AML-193 (cell line): ENCODE data around the gene GMPPA.
A peak's percentile ranks its signal among the peaks of the same experiment; 100 is the strongest.

Experiments
- DNase-seq, 2 experiments: peaks; one replicate each; lab custom pipeline; 2025; lab: John Stamatoyannopoulos, UW

GMPPA gene

DNA sequence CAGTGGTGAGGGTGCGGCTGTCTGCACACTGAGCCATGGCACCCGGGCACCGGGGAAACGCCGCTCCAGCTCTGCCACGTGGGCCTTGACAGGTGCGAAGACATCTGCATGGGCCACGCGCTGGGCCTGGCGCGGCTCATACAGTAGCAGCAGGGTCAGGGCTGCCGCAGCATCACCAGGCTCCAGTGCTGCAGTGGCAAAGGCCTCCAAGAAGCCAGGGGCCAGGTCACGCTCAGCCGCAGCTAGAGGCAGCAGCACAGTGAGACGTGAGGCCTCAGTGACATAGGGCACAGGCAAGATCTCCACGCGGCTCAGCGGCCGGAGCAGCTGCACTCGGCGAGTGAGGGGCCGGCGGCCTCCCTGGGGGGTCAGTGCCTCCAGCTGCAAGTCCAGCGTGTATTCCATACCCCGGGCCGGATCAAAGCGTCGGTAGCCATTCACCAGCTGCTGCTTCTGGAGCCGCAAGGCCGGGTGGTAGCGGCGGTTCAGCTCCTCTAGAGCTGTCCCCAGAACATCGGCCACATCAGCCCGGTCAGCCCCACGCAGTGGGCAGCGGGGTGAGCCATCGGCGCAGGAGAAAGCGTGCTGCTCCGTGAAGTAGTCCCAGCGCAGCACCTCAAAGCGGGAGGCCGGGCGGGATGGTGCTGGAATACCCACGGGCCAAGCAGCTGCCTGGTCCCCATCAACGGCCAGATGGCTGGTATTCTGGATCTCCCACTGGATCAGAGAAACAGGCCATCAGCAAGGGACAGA is 41.4 kb downstream of the GMPPA start:
- DNase-seq = no peak

GRCh38 chr2:219540784-219541504 is 42.3 kb downstream of the GMPPA start:
- no peak for DNase-seq

DNA sequence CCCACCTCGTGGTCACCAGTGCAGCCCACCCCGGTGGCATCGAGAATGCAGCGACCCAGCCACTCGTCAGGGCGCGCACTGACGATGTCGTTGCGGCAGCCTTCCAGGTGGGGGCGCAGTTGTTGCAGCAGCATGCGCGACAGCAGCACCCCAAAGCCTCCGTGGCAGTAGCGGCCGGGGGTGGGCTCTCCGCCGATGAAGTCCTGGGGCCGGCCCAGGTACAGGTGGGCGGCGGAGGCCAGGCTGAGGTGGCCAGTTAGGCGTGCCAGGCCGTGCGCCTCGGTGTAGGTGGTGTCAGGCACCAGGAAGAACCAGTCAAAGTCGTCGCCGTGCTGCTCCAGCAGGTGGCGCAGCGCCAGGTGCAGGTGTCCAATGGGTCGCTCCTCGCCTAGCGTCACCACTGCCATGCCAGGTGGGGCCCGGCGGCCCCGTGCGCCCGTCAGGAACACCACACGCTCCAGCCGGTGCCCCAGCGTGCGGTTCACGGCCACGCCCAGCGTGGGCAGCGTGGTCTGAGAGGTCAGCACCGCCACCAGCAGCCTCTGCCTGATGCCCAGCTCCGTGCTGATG is 43.0 kb downstream of the GMPPA start:
- peak; percentile 51 to 54 for DNase-seq

DNA sequence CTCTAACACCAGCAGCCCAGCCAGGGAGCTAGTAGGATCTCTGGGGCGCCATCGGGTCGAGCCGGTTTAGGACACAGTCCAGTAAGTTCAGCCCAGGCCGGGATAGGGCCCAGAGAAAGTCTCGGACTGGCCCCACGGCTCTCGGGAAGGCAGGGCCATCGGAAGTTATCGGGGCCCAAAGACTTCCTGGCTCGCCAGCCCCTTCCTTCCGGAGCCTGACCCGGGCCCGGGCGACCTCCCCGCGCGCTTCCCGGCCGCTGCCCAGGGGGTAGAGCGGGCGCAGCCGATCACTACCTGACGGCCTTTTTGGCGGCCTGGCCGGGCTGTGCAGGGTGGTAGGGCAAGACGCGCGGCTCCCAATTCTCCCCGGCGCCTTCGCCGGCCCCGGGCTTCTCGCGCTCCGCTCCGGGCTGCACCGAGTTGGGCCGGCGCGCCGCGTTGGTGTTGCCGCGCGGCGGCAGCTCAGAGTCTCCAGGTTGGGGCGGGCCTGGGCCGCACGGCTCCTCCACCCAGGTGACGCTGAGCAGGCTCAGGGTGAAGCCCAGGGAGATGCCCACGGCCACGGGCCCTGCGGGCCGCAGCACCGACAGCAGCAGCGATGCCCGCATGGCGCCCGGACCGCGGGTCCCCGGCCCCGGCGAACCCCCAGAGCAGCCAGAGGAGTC is 44.4 kb downstream of the GMPPA start:
- no peak for DNase-seq

GRCh38 chr2:219543596-219544358 is 45.1 kb downstream of the GMPPA start, which contains the start of the genes CHPF and TMEM198:
CHPF (minus strand) TSS chr2:219543809; CDS start chr2:219543538, 271 bp downstream.
TMEM198 (plus strand) TSS chr2:219544028; CDS start chr2:219544728, 700 bp downstream.
- DNase-seq = peak; percentile 19 to 43

GRCh38 chr2:219544567-219544966 is 45.9 kb downstream of the GMPPA start:
- no peak for DNase-seq

- no peak for DNase-seq
Measured at GRCh38 chr2:219545295-219545942, 46.7 kb downstream of the GMPPA start.

DNA sequence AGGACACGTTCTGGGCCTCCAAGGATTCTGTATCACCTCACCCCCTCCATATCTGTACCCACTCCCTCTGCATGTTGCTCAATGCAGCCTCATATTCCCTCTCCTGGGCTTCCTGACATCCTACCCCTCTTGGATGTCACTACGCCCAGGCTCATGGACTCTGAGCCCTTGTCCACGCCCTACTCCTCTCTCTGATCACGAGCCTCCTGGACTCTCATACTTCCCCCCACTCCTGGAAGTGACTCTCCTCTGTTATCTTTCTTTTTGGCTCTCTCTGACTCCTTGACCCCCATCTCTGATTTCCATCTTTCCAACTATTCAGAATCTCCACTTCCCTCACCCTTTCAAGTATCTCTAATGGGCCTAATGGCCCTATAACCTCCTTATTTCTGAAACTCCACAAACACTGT is 47.3 kb downstream of the GMPPA start:
- DNase-seq = no peak

GRCh38 chr2:219547621-219548020 is 48.9 kb downstream of the GMPPA start:
- DNase-seq = no peak

DNA sequence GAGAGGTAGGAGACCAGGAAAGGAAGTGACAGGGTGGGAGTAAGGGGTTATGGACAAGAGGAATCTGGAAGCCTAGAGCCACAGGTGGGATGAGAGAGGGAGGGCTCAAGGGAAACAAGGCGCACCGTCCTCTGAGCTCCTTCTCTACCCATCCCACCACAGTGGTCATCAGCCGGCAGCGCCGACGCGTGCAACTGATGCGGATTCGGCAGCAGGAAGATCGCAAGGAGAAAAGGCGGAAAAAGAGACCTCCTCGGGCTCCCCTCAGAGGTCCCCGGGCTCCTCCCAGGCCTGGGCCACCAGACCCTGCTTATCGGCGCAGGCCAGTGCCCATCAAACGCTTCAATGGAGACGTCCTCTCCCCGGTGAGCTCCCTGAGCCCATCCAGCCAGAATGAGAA is 50.3 kb downstream of the GMPPA start:
- DNase-seq = no peak

GRCh38 chr2:219549619-219550018 is 50.9 kb downstream of the GMPPA start:
- no peak for DNase-seq

DNA sequence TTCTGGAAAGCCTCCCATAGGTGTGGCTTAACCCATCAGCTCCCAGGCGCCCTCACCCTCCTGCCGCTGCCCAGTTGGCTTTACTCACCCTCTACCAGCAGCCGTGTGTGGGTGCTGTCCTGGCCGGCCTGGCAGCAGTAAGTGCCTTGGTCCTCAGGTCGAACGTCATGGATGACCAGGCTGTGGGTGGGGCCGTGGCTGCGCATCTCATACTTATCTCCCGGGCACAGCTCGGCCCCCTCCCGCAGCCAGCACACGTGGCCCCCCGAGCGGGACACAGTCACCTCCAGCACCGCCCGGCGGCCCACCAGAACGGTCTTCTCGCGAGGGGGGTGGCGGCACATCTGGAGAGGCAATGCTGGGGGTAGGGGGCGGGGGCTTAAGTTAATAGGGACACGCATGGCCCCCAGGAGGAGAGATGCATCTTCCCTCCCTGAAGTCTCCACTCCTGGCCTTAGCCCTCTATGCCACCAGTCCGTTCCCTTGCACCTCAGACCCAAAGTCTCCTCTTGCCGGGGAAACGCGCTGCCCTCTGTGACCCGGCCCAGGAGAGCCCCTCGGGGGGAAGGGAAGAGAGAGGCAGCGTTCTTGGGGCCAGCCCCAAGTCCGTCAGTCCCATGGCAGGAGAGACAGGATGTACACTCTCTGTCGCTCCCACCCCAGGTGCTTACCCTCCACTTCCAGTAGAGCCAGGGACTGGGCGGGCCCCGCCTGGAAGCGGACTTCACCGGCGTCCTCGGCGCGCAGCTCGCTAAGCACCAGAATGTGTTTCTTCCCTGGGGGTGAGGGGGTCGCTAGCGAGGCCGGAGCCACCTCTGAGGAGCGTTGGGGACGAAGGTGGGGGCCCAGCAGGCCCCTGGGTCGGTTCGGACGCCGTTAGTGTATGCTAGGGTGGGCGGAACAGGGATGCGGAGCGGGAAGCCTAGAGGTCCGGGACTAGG is 53.0 kb downstream of the GMPPA start:
- DNase-seq = no peak

GRCh38 chr2:219552382-219553167 is 53.9 kb downstream of the GMPPA start:
- DNase-seq = no peak

- no peak for DNase-seq
Measured at GRCh38 chr2:219553168-219553417, 54.4 kb downstream of the GMPPA start.

DNA sequence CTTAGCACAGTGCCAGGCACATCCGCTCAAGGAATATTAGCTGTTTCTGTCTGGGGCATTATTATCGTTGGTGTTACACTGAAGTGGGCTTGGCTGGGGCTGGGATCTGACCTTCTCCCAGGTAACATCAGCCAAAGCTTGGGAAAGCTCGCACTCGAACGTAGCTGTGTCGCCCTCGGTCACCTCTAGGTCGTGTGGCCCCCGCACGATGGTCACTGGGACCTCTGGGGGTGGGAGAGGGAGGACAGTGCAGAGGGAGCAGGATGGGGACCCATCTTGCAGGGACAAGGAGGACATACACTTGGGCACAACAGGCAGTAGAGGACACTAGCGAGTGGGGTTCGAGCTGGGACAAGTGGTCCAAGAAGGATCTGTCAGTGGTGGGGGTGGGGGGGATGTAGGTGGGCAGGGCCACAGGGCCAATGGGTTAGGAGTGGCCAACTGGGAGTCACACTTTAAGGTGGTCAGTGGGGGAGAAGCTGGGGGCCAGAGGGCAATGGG is 54.8 kb downstream of the GMPPA start:
- DNase-seq = no peak

- no peak for DNase-seq
Measured at GRCh38 chr2:219554350-219554749, 55.7 kb downstream of the GMPPA start.

GRCh38 chr2:219555956-219556355 is 57.3 kb downstream of the GMPPA start:
- no peak for DNase-seq

GRCh38 chr2:219556413-219556812 is 57.7 kb downstream of the GMPPA start:
- no peak for DNase-seq
